Eye (tissue), 1 donor: ENCODE results near the gene ZBTB20.
A peak's percentile ranks its signal among the peaks of the same experiment; 100 is the strongest.

Experiments
- DNase-seq: peaks from one replicate; pipeline ENCODE4 v3.0.0-alpha.2; 2015

Gene ZBTB20

DNA sequence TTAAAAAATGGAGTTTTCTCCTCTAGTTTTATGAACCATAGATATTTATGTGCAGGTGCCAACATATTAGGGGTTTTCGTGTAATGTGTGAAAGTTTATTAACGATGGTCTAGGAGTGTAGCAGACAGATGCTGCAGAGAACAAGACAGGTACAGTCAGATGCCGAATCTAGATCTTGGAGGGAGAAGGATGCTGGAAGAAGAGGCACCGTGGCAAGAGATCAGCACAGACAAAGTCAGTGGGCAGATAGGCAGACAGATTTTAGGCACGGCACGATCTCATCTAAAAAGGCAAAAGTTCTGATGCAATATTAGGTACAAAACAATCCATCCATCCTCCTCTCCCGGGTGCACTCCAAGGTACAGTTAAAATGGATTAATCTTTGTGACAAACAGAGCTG is 691.7 kb downstream of the ZBTB20 start:
- DNase-seq = no peak

GRCh38 chr3:114454551-114455251 is 692.4 kb downstream of the ZBTB20 start:
- peak; percentile 93 for DNase-seq

GRCh38 chr3:114453361-114453780 is 693.7 kb downstream of the ZBTB20 start:
- DNase-seq = peak; percentile 31

DNA sequence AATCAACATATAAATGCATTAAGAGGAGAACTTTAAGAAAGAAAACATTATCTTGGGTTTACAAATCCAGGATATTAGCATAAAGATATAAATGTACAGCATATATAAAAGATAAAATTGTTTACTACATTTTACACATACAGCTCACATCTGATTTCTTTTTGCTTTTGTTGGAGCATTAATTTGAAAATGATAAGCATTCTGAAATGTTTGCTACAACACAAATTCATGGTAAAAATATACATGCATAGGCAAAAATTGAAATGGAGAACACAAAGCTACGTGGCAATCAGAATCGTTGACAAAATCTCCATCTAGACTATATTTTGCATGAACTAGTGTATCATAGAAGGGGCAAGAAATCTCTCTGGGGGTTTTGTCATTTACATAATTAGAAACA is 694.2 kb downstream of the ZBTB20 start:
- DNase-seq = no peak

GRCh38 chr3:114452256-114452655 is 694.8 kb downstream of the ZBTB20 start:
- peak; percentile 17 for DNase-seq

- DNase-seq = peak; percentile 42
Observed at GRCh38 chr3:114451561-114452018, 695.5 kb downstream of the ZBTB20 start.

DNA sequence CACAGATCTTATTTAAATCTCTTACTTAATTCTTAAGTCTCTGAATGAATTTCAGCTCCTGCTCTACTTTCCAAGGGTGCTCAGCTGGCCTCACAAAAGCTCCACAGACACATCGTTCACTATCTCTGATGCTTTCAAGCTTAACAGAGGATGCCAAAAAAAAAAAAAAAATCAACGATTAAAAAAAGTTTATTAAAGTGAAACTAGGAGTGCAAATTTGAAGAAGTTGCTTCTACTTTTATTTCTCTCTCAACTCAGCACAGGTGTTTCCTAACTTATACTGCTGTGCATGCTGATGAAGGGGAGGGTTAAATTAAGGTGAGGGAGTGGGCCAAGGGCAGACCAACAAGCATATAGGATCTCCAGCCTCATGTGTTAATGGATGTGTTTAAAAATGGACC is 696.0 kb downstream of the ZBTB20 start:
- DNase-seq = no peak

- no peak for DNase-seq
Observed at GRCh38 chr3:114450008-114450596, 697.0 kb downstream of the ZBTB20 start.

DNA sequence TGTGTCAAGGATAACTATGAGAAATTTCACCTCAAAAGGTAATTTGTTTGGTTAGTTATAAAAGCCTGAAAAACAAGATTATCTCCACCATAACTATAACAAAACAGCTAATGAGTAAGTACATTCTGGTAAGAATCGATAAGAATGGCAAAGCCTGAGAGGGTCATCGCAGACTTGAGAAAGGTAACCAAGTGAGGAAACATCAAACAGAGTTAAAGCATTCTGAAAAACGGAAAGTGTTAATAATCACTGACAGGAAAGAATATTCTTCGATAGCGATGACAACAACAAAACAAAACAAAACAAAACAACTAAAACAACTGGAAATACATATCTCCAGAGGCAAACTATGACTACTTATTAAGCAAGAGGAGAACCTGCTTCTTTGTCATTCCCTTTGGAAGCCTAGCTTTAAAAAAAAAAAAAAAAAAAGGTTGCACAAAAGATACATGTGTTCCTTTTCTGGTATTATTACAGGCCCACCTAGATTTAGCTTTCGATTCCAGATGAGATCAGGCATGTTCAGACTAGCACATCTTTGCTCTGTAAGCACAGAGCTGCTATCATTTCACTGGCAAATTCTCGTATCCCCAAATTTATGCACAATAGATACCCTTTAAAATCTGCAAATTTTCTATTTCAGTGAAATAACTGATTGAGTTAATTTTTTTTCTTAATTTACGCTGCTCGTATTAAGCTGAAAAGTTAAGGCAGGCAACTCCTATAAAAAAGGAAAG is 697.6 kb downstream of the ZBTB20 start:
- DNase-seq = no peak

DNA sequence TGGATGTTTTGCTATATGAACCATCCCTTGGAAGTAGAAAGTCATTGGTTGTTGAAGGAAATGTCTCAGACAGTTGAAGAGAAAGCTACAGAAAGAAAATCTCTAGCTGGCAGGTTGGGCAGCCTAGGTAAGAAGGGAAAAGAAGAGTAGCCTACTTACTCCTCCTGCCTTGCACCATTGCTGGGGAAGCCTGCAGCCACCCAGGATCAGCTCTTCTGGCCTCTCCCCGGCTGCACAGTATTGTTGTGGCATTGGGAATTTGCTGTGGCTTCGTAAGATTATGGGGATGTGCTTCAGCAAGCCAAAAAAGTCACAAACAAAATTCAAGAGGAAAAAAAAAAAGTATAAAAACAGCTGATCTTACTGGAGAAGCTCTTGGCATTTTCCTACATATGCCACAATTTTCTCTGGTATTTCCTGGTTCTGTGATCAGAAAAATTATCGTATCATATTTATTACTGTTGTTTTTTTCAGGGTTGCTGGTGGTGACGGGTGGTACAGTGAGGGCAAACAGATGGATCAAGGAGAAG is 699.1 kb downstream of the ZBTB20 start:
- no peak for DNase-seq

DNA sequence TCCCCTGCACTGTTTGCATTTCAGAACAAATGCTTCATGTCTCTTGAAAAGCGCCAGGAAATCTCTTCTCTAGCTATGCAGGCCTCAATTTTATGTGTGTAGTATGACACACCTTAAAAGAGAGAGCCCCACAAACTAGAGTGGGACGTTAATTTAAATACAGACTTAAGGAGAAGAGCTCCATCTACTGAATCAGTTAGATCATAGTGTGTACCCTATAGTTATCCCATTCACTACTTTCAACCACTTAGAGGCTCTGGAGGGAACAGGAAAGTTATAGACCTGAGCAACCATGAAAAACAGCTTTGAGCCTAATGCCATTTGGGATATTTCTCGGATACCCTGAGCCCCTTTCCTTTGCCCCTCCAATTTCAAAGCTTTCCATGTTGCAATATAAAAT is 699.5 kb downstream of the ZBTB20 start:
- no peak for DNase-seq

- no peak for DNase-seq
Observed at GRCh38 chr3:114446600-114446999, 700.5 kb downstream of the ZBTB20 start.

DNA sequence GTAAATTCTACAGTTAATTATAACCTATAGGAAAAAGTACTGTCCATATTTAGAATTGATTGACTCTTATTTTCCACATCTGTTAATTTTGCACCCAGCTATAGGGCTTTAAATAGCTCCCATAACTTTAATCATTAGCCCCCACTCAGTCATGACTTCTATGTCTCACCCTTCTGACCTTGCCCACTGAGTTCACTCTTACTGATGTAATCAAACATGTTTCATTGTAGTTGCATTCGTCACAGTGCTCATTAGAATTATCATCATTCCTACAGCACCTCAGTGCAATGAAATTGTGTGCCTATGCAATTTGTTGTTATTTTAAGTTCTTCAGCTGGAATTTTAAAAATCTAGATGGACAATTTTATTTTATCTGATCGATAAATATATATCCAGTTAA is 701.9 kb downstream of the ZBTB20 start:
- no peak for DNase-seq

DNA sequence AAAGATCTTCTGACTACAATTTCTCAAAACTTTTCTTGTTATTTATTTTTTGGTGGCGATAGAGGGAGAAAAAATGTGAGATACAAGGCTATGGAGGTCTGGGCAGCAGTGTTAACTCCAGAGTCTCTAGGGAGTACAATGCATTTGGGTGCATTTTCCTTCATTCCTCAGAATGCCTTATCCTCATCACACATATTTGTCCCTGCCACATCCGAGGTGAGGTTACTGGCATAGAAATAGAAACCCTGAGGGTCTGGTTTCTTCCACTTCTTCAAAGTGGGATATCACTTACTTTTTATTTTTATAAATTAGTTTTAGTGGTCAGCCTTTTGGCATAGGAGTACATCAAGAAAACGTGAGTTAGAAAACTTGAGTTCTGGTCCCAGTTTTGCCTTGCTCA is 702.9 kb downstream of the ZBTB20 start:
- no peak for DNase-seq

DNA sequence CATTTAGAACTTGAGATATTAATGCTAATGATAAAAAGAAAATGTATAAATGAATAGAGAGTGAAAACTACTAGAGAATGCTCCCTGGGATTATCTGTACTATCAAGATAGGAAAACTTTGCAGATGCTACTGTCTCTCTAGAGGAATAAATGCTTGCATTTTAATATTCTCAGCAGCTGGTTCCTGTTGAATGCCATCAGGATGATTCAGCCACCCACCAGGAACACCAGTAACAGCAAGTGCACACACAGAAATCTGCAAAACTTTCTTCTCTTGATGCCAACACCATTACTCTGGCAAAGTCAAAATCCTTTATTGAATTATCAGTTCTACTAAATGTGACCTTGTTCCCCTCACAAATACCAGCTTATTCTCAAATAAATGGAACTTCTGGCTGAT is 704.8 kb downstream of the ZBTB20 start:
- DNase-seq = no peak

DNA sequence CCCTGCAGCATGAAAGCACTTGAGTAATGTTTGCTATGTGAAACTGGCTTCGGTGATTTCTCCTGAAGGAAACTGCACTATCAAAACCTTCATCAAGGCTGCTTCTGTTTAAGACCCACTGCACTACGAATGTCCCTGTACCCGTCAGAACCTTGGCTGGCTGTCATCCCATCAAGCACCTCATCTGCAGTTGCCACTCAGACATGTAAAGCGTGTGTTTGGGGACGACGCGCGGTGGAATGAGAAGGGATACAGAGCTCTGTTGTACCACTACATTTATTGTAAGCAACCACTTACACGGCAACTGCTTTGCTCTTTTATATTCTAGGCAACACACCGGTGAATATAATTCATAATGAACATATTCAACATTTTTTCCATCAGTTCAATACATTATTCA is 705.7 kb downstream of the ZBTB20 start:
- DNase-seq = no peak

DNA sequence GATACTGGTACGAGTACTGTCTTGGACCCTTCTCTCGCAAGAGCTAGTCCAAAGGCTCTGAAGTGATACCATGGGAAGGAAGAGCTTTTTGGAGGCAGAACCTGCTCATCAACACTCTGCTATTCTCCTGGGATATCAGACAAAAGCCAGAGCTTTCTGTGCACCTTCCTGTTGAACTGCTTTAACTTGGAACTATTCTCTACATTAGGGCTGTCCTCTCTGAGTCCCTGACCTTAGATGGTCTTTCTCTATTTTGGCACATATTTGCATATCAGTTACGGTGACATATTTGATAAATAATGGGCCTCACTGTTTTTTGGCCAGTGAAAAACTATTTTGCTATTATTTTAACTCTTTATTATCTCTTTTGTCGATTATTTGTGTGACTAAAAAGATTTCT is 706.4 kb downstream of the ZBTB20 start:
- DNase-seq = no peak

DNA sequence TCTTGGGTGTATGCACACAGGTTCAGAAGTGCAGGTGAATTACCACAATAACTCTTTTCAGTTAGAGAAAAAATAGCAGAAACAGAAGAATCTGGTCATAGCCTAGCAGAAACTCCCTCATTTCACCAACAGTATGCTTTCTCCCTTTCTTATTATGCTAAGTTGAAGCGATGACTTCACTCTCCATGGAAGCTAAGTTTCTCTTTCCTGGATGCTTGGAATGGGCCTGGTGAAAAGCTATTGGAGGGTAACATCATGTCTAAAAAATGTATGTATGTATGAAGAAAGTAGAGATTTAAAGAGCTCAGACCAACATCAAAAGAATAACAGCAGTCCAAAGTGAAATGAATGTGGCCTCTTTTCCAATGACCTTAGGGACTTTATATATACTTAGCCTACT is 707.8 kb downstream of the ZBTB20 start:
- no peak for DNase-seq

DNA sequence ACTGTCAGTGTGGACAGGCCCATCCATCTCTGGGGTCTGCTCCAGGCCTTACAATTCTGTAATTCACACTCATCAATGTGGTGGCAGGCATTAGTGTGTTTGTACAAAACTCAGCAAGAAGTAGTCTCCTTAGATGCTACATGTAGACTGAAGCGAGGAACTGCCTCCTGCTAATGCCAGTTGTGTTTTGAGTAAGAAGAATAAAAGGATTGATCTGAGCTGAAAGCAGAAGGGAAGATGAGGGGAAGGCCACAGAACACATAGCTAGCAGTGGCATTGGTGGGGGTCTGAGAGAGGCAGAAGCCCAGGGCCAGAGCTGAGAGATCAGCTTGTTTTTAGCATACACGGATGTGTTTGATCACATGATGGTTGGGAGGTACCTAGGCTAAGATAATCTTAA is 709.2 kb downstream of the ZBTB20 start:
- DNase-seq = no peak

- DNase-seq = no peak
Observed at GRCh38 chr3:114436182-114436581, 710.9 kb downstream of the ZBTB20 start.

GRCh38 chr3:114435386-114436115 is 711.5 kb downstream of the ZBTB20 start:
- no peak for DNase-seq

DNA sequence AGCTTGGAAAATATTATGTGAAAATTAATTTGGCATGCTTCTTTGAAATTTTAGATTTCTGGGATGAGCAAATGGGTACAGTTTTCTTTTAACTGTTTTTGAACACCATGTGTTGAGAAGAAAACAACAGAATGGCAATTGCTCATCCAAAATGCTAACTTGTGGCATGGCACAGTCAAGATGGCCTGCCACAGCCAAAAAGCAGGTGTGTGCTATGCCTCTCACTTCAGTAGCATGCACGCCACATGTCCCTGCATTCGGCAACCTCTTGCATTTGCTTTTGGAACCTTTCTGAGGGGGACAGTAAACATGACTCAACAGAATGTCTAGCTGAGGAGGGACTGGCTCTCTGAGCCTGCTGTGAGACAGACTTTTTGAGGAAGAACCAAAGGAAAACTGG is 714.8 kb downstream of the ZBTB20 start:
- DNase-seq = no peak

GRCh38 chr3:114428044-114428595 is 719.0 kb downstream of the ZBTB20 start:
- no peak for DNase-seq
